Stimulated activated CD4-positive, alpha-beta T cell treated with anti-CD3 and anti-CD28 coated beads, TNF-alpha, amount 100 ng/mL, for 48 hours (primary cell): Measurements from ENCODE around the gene TIGD4.

Source experiments
- DNase-seq, 3 donors: peaks; one replicate each; pipeline ENCODE4 v3.0.0-alpha.2; 2020; ENCODE audit warnings: low read depth in 3 of 3

TIGD4 gene

DNA sequence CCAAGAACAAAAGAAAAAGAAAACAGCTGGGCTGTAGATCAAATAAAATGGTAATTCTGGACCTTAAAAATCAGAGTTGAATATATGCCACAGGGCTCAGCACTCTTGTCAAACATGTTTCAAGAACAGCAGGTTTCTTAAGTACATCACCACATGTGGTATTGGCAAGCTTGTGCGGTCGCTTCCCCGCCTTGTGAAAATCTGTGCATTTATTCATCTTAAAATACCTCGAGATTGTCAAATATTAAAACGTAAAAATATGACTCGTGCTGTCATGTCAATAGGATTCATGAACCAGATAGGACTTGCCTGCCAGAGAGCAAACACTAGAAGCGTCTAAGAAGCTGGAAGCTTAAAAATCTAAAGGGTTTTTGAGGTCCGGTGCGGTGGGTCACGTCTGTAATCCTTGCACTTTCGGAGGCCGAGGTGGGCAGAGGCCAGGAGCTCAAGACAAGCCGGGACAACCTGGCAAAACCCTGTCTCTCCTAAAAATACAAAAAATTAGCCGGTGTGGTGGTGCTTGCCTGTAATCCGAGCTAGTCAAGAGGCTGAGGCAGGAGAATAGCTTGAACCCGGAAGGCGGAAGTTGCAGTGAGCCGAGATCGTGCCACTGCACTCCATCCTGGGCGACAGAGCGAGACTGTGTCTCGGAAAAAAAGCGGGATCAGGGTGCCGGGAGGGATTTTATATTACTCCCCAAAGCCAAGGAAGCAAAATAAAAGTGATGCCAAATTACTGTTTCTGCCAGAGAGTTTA, 59.6 kb downstream of the TIGD4 start:
- no peak for DNase-seq
